IPS DF 6.9 (cell line): Measurements from ENCODE around the gene PDE4D.

Source experiments
- DNase-seq: peaks from one replicate; pipeline ENCODE4 v3.0.0-alpha.2; 2013; ENCODE audit warnings: low read depth, low spot score
- H3K27ac ChIP-seq: one replicate; pipeline ENCODE4 v1.5.1; 2013; ENCODE audit warnings: low read length, control low read depth
- H3K27me3 ChIP-seq: 2 replicates; pipeline ENCODE4 v1.6.1; 2013; ENCODE audit warnings: mild to moderate bottlenecking, low read length; ENCODE audit not compliant: control insufficient read depth, insufficient read depth
- H3K36me3 ChIP-seq: 2 replicates; pipeline ENCODE4 v1.6.1; 2013; ENCODE audit warnings: low read length; ENCODE audit not compliant: control insufficient read depth, insufficient read depth
- H3K4me1 ChIP-seq: 2 replicates; pipeline ENCODE4 v1.6.1; 2013; ENCODE audit warnings: low read length; ENCODE audit not compliant: control insufficient read depth, insufficient read depth
- H3K4me3 ChIP-seq: 2 replicates; pipeline ENCODE4 v1.5.1; 2013; ENCODE audit warnings: mild to moderate bottlenecking, low read length
- H3K9me3 ChIP-seq: 2 replicates; pipeline ENCODE4 v1.6.1; 2013; ENCODE audit warnings: low read length, inconsistent platforms; ENCODE audit not compliant: control insufficient read depth, insufficient read depth
- WGBS: extraction: QIAGEN DNeasy Blood & Tissue Kit; methylation state at CpG from one replicate; pipeline ENCODE4 v1.1.7; 2013; ENCODE audit warnings: mixed read lengths, missing lambda C conversion rate; ENCODE audit not compliant: insufficient read length, insufficient coverage; 5-methylcytosine and 5-hydroxymethylcytosine counted together

The PDE4D gene

DNA sequence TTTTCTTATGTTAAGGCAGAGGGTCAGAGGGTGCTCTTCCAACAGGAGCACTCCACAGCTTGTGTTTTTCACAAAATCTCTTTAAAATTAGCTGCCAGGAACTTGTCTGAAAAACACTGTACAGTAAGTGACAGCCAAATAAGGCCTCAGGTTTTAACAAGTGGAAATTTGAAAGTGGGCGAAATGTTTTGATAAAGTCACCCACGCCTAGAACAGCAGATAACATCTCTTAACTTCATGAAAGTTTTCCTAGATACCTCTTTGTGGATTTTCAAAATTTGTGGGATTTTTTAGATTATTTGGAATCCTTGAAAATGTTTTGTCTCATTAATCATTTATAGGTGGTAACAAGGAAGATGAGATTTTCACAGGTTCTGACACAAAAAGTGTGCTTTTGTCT is 121.3 kb downstream of the PDE4D start:
- Histone ChIP-seq H3K27me3 (peaks cover 7% of the 10 kb centered on the region), H3K9me3 (no peaks in the 10 kb centered on the region), H3K4me1 (no peaks in the 10 kb centered on the region), H3K36me3 (no peaks in the 10 kb centered on the region), H3K27ac (no peak overlapping the region), H3K4me3 (no peak overlapping the region)
- no peak for DNase-seq
- WGBS, result no CpG with 5 or more reads among the region's 2 CpGs

DNA sequence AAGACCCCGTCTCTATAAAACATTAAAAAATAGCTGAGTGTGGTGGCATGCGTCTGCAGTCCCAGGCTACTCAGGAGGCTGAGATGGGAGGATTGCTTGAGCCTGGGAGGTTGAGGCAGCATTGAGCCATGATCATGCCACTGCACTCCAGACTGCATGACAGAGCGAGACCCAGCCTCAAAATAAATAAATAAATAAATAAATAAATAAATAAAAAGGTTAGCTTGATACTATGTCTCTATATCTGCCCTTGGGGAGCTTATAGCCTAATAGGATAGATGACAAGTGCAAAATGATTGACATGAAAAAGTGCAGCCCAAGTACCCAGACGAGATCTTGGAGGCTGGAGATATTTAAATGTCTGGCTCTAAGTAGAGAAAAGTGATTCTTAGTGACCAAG is 122.6 kb downstream of the PDE4D start:
- no CpG with 5 or more reads among the region's 4 CpGs for WGBS
- H3K27ac ChIP-seq, result no peak overlapping the region
- no peak overlapping the region for H3K4me3 ChIP-seq
- peaks cover 7% of the 10 kb centered on the region for H3K27me3 ChIP-seq
- H3K36me3 ChIP-seq, result no peaks in the 10 kb centered on the region
- H3K9me3 ChIP-seq, result no peaks in the 10 kb centered on the region
- DNase-seq, result no peak
- no peaks in the 10 kb centered on the region for H3K4me1 ChIP-seq

GRCh38 chr5:59769832-59770231 is 123.7 kb downstream of the PDE4D start:
- Histone ChIP-seq H3K27me3 (peaks cover 7% of the 10 kb centered on the region), H3K4me1 (no peaks in the 10 kb centered on the region), H3K4me3 (no peak overlapping the region), H3K36me3 (no peaks in the 10 kb centered on the region), H3K9me3 (no peaks in the 10 kb centered on the region), H3K27ac (no peak overlapping the region)
- DNase-seq, result no peak

DNA sequence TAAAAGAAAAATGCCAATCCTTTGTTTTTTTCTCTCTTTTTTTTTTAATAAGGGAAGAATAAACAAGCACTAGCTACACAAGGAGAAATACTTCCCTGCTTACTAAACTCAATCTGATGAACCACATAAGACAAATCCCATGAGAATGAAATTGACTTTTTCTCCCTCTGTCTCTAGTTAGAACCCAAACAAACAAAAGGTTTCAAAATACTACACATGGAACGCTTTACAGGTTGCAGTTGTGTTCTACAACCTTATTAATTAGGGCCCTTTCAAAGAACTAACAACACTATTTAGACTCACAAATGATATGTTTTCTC is 124.5 kb downstream of the PDE4D start:
- WGBS, result no CpG with 5 or more reads among the region's 1 CpG
- peaks cover 7% of the 10 kb centered on the region for H3K27me3 ChIP-seq
- no peak for DNase-seq
- no peaks in the 10 kb centered on the region for H3K4me1 ChIP-seq
- no peak overlapping the region for H3K4me3 ChIP-seq
- no peak overlapping the region for H3K27ac ChIP-seq
- H3K36me3 ChIP-seq, result no peaks in the 10 kb centered on the region
- no peaks in the 10 kb centered on the region for H3K9me3 ChIP-seq

DNA sequence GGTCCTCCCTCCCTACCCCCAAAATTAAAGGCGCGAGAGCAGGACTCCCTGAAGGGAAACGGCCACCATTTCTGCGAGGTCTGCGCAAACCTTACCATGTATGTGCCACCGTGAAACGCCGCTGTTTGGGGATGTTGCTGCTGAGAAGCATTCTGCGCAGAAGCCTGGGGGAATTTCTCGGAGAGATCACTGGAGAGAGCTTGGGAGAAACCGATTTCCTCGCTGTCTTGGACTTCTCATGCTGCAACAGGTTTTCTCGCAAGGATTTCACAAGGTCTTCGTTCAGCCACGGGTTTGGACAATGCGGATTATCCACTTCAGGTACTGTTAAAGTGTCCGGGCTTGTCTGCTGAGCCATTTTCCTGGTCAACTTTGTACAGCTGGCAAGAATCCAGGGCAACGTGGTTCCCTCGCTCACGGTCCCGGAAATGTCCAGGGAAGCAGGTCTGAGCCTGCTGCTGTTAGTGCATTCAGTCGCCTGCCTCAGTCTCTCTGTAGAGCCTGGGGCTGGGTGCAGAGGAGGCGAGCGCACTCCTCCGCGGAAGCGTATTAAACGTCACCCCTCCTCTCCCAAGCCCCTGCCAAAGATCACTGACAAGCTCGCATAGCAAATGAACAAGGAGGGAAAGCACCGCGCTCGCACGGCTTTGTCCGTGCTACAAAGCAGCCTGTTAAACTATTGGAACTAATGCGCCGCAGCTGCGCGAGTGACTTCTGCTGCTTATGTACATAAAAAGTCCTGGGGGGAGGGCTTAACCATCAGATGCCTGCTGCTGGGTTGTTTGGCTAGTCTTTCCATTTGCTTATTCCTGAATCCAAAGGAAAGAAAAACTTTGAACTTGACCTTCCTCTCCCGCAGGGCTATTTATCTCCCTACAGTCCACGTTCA is 125.1 kb downstream of the PDE4D start:
- no CpG with 5 or more reads among the region's 40 CpGs for WGBS
- Histone ChIP-seq H3K36me3 (no peaks in the 10 kb centered on the region), H3K27ac (no peak overlapping the region), H3K4me1 (no peaks in the 10 kb centered on the region), H3K27me3 (peaks cover 7% of the 10 kb centered on the region), H3K9me3 (no peaks in the 10 kb centered on the region), H3K4me3 (peak overlapping the region; percentile 11; the same call in 1 of the 2 replicates)
- no peak for DNase-seq

GRCh38 chr5:59767681-59768151 is 125.8 kb downstream of the PDE4D start:
- DNase-seq, result no peak
- Histone ChIP-seq H3K27me3 (peaks cover 7% of the 10 kb centered on the region), H3K36me3 (no peaks in the 10 kb centered on the region), H3K27ac (no peak overlapping the region), H3K9me3 (no peaks in the 10 kb centered on the region), H3K4me1 (no peaks in the 10 kb centered on the region), H3K4me3 (no peak overlapping the region)
- WGBS, result no CpG with 5 or more reads among the region's 4 CpGs

DNA sequence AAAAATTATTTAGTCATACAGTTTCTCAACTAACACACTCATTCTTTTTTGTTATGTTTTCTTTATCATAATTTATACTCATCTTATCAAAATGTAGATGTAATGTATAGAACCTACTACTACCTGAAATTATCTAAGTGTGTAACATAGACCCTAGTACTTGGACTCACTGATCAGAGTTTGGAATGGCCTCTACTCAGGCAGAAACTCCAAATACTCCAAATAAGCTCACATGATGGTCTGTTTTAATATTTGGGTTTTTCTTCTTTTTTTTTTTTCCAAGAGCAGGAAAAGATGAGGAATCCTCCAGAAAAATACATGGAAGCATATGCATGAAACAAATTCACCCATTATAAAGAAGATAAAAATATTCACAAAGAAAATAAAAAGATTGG is 126.3 kb downstream of the PDE4D start:
- H3K27me3 ChIP-seq, result peaks cover 7% of the 10 kb centered on the region
- no peaks in the 10 kb centered on the region for H3K36me3 ChIP-seq
- H3K9me3 ChIP-seq, result no peaks in the 10 kb centered on the region
- H3K4me3 ChIP-seq, result no peak overlapping the region
- H3K27ac ChIP-seq, result no peak overlapping the region
- H3K4me1 ChIP-seq, result no peaks in the 10 kb centered on the region
- no peak for DNase-seq

DNA sequence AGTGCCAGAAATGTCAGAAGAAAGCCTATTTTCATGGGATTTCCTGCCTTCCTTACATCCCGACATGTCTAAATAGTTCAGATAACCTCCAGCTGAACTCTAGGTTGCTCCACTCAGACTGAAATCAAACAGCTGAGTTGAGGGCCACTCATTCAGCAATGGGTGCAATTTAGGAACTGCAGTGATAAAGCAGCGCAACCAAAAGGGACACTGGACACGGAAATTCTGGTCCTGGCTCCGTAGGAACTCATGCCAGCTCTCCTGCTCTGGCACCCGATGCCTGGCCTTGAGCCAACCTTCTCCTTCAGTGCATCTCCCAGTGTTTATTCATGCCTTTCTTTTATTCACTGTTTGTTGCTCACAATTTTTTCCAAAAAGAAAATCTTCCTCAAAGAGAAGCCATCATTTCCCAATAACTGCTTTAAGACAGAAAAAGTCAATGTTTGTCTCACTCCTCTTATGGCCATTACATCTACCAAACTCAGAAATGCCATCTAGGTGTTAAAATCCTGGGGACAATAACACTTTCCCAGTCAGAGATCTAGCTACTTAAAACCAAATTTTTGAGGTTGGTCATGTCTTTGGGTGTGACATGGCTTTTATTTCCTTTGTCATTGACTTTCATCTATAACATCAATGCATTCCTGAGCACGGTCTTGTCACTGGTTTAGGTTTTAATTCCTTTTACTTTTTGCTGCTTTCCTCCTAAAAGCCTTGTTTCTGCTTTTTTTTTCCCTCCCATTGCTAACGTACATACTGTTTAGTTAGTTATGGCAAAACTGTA is 126.9 kb downstream of the PDE4D start:
- no peak for DNase-seq
- no peaks in the 10 kb centered on the region for H3K4me1 ChIP-seq
- no peaks in the 10 kb centered on the region for H3K9me3 ChIP-seq
- no peak overlapping the region for H3K27ac ChIP-seq
- peaks cover 7% of the 10 kb centered on the region for H3K27me3 ChIP-seq
- H3K4me3 ChIP-seq, result no peak overlapping the region
- WGBS, result no CpG with 5 or more reads among the region's 7 CpGs
- no peaks in the 10 kb centered on the region for H3K36me3 ChIP-seq

DNA sequence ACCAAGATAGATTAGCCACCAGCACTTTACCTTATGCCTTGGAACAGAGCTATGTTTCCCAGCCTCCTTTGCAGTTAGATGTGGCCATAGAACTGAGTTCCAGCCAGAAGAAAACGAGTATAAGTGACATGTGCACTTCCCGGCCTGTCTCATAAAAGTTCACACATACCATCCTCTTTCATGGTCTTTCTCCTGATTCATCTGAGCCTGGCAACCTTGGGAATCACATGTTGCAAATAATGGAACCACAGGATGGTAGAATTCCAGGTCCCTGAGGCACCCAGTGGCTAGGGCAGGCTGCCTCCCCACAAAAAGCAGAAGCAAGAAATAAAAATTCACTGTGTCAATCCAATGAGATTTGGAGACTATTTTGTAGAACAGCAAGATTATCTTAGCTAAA is 128.1 kb downstream of the PDE4D start:
- H3K27ac ChIP-seq, result no peak overlapping the region
- no peaks in the 10 kb centered on the region for H3K4me1 ChIP-seq
- H3K9me3 ChIP-seq, result no peaks in the 10 kb centered on the region
- H3K27me3 ChIP-seq, result peaks cover 7% of the 10 kb centered on the region
- no peaks in the 10 kb centered on the region for H3K36me3 ChIP-seq
- no peak overlapping the region for H3K4me3 ChIP-seq
- DNase-seq, result no peak
- no CpG with 5 or more reads among the region's 2 CpGs for WGBS

DNA sequence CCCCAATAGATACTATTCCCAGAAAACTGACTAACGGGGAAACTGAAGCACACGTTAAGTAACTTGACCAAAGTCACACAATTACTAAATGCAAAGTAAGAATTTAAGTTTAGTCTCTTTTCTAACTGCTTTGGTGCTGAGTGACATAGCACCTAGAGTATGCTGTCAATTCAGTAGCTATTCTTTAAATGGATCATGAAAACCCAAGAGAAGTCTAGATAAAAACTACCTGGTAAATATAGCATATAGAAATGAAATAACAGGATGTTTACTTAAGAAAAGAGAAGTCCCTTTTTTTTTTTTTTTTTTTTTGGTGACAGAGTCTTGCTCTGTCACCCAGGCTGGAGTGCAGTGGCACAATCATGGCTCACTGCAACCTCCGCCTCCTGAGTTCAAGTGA is 129.2 kb downstream of the PDE4D start:
- Histone ChIP-seq H3K27me3 (peaks cover 7% of the 10 kb centered on the region), H3K36me3 (no peaks in the 10 kb centered on the region)

More for the DNA sequence above, 129.2 kb downstream of the PDE4D start:
- H3K27ac ChIP-seq, result no peak overlapping the region
- no peaks in the 10 kb centered on the region for H3K9me3 ChIP-seq
- H3K4me3 ChIP-seq, result no peak overlapping the region
- peaks cover 2% of the 10 kb centered on the region for H3K4me1 ChIP-seq
- WGBS, result no CpG with 5 or more reads among the region's 3 CpGs
- no peak for DNase-seq
